HCT116 (cell line): ENCODE results near the gene NFATC3. TPM values are rescaled to one million over a fixed set of nuclear protein-coding genes. Genes with fewer than 3 reads are reported as not detected.

Source experiments
- ATAC-seq: fragments of 200-7000 bp; cut with Tn5 transposase; 2 replicates; pipeline ENCODE4 v1.9.1; 2020; ENCODE audit warnings: mild to moderate bottlenecking, moderate library complexity
- BruUV-seq: library from RNA; stranded (reverse); fragments of 400-500 nt; replicated peaks from 2 replicates; lab custom pipeline; 2021; lab: Mats Ljungman, UMichigan
- CTCF ChIA-PET: fragments of 300-600 bp; sonication (Branson Sonifier 250); formaldehyde crosslinking; loops from one replicate; lab custom pipeline; 2021; ENCODE audit warnings: antibody characterized with exemption; lab: Charles Lee
- POLR2A ChIA-PET: fragments of 300-600, 350-600 bp; sonication (Branson Sonifier 250); formaldehyde crosslinking; loops from one replicate; lab custom pipeline; 2021; ENCODE audit warnings: antibody characterized with exemption; lab: Charles Lee
- RAD21 ChIA-PET, 2 experiments: fragments of 300-600 bp; sonication (Branson Sonifier 250); formaldehyde crosslinking; loops; one replicate each; lab custom pipeline; 2023; ENCODE audit warnings: low total read pairs in 2 of 2; ENCODE audit not compliant: uncharacterized antibody in 2 of 2, unreplicated experiment in 2 of 2, low non-redundant PET in 1 of 2; lab: Charles Lee
- DNase-seq: peaks from one replicate; pipeline ENCODE4 v3.0.0-alpha.2; 2010; ENCODE audit warnings: low read depth, low spot score
- H2AFZ ChIP-seq: fragments of 200-600 bp; shearing (Covaris generic), sonication (generic); 2 replicates; pipeline ENCODE4 v1.6.1; 2017; ENCODE audit warnings: low read depth, mixed run types, mixed read lengths, antibody characterized with exemption, low read length; ENCODE audit not compliant: poor library complexity, severe bottlenecking
- H3K27ac ChIP-seq: 2 replicates; pipeline ENCODE4 v1.5.1; 2012; ENCODE audit warnings: low read depth, low read length
- H3K27me3 ChIP-seq: fragments of 200-600 bp; sonication (generic); 2 replicates; pipeline ENCODE4 v1.6.1; 2016; ENCODE audit warnings: mixed run types, low read length, mixed read lengths; ENCODE audit not compliant: insufficient read depth
- H3K36me3 ChIP-seq, 2 experiments: fragments of 200-500 bp in 1 of 2; fragments of 200-600 bp in 1 of 2; sonication (Bioruptor generic) in 1 of 2; sonication (generic) in 1 of 2; 2 replicates each; pipeline versions ENCODE4 v1.5.1 to v1.6.1; 2014 to 2016; ENCODE audit warnings: low read length in 2 of 2, inconsistent platforms in 1 of 2, mixed read lengths in 1 of 2, mixed run types in 1 of 2; ENCODE audit not compliant: insufficient read depth in 2 of 2, control insufficient read depth in 1 of 2
- H3K4me1 ChIP-seq, 2 experiments: fragments of 200-600 bp in 1 of 2; sonication (generic) in 1 of 2; 2 replicates each; pipeline versions ENCODE4 v1.5.1 to v1.6.1; 2012 to 2017; ENCODE audit warnings: low read length in 2 of 2, inconsistent platforms in 1 of 2, mild to moderate bottlenecking in 1 of 2, mixed read lengths in 1 of 2, mixed run types in 1 of 2, moderate library complexity in 1 of 2; ENCODE audit not compliant: insufficient read depth in 2 of 2, control insufficient read depth in 1 of 2
- H3K4me2 ChIP-seq: fragments of 200-600 bp; sonication (generic); 2 replicates; pipeline ENCODE4 v1.6.1; 2017; ENCODE audit warnings: mixed run types, low read length, mixed read lengths
- H3K4me3 ChIP-seq, 2 experiments: fragments of 200-600 bp in 1 of 2; sonication (generic) in 1 of 2; replicated peaks in 1 of 2; 2 replicates each; pipeline ENCODE4 v1.5.1; 2011 to 2016; ENCODE audit warnings: low read length in 2 of 2, control low read depth in 1 of 2, low read depth in 1 of 2, mild to moderate bottlenecking in 1 of 2, mixed read lengths in 1 of 2, mixed run types in 1 of 2
- H3K79me2 ChIP-seq: fragments of 200-600 bp; sonication (generic); 2 replicates; pipeline ENCODE4 v1.6.1; 2017; ENCODE audit warnings: mild to moderate bottlenecking, mixed run types, low read length, moderate library complexity, mixed read lengths; ENCODE audit not compliant: insufficient read depth
- H3K9ac ChIP-seq: fragments of 200-600 bp; sonication (generic); 2 replicates; pipeline ENCODE4 v1.6.1; 2016; ENCODE audit warnings: low read length, mixed read lengths
- H3K9me2 ChIP-seq: fragments of 200-600 bp; sonication (generic), shearing (Covaris generic); 2 replicates; pipeline ENCODE4 v1.6.1; 2017; ENCODE audit warnings: mixed run types, mild to moderate bottlenecking, moderate library complexity; ENCODE audit not compliant: insufficient read depth
- H3K9me3 ChIP-seq, 2 experiments: fragments of 200-500 bp in 1 of 2; fragments of 200-600 bp in 1 of 2; sonication (Bioruptor generic) in 1 of 2; sonication (generic) in 1 of 2; 2 replicates each; pipeline ENCODE4 v1.6.1; 2014 to 2017; ENCODE audit warnings: low read length in 2 of 2, mixed read lengths in 2 of 2, inconsistent platforms in 1 of 2, low read depth in 1 of 2, mild to moderate bottlenecking in 1 of 2, mixed run types in 1 of 2, moderate library complexity in 1 of 2; ENCODE audit not compliant: control insufficient read depth in 1 of 2, insufficient read depth in 1 of 2
- H4K20me1 ChIP-seq: fragments of 200-600 bp; sonication (generic), shearing (Covaris generic); 2 replicates; pipeline ENCODE4 v1.6.1; 2017; ENCODE audit warnings: mixed run types, mild to moderate bottlenecking, moderate library complexity; ENCODE audit not compliant: insufficient read depth
- EGR1 ChIP-seq: IDR thresholded peaks from 2 replicates; pipeline ENCODE4 v1.6.1; 2012; ENCODE audit warnings: low read depth
- ELF1 ChIP-seq: IDR thresholded peaks from 2 replicates; pipeline ENCODE4 v1.6.1; 2012; ENCODE audit warnings: low read depth, borderline replicate concordance
- EZH2 ChIP-seq: fragments of 200-600 bp; sonication (generic); IDR thresholded peaks from 2 replicates; pipeline ENCODE4 v1.6.1; 2017; ENCODE audit warnings: antibody characterized with exemption, mixed run types
- EZH2phosphoT487 ChIP-seq: fragments of 200-600 bp; IDR thresholded peaks from 2 replicates; pipeline ENCODE4 v1.6.1; 2018; ENCODE audit warnings: antibody characterized with exemption, borderline replicate concordance
- FOSL1 ChIP-seq: IDR thresholded peaks from 2 replicates; pipeline ENCODE4 v1.6.1; 2012; ENCODE audit warnings: low read depth
- JUND ChIP-seq: IDR thresholded peaks from 2 replicates; pipeline ENCODE4 v1.6.1; 2012
- POLR2A ChIP-seq: IDR thresholded peaks from 2 replicates; pipeline ENCODE4 v1.7.0; 2011; ENCODE audit warnings: borderline replicate concordance; ENCODE audit not compliant: insufficient read depth, insufficient read length; ENCODE audit errors: extremely low read depth
- POLR2AphosphoS5 ChIP-seq: IDR thresholded peaks from 2 replicates; pipeline ENCODE4 v1.6.1; 2011; ENCODE audit warnings: mild to moderate bottlenecking, low read depth, low read length, moderate library complexity
- TCF7L2 ChIP-seq: IDR thresholded peaks from 2 replicates; pipeline ENCODE4 v1.7.0; 2011; ENCODE audit warnings: borderline replicate concordance, inconsistent platforms; ENCODE audit not compliant: insufficient read depth, insufficient read length; ENCODE audit errors: extremely low read depth
- YY1 ChIP-seq: IDR thresholded peaks from 2 replicates; pipeline ENCODE4 v1.6.1; 2011; ENCODE audit warnings: low read length, low read depth, moderate library complexity, mild to moderate bottlenecking; ENCODE audit not compliant: insufficient replicate concordance; ENCODE audit errors: extremely low read depth
- ZFX ChIP-seq: fragments of 450-650 bp; IDR thresholded peaks from 2 replicates; pipeline ENCODE4 v1.6.1; 2017
- ZNF274 ChIP-seq: fragments of 200-500 bp; sonication (Bioruptor generic); IDR thresholded peaks from 2 replicates; pipeline ENCODE4 v1.6.1; 2014; ENCODE audit warnings: mild to moderate bottlenecking, low read depth, low read length, inconsistent platforms
- intact Hi-C: fragments of 100-400 bp; cut with micrococcal nuclease; formaldehyde crosslinking; loops from 2 replicates; pipeline ENCODE4 v1.10.0; 2022
- total RNA-seq: library from RNA; stranded (reverse); gene quantifications from one replicate; pipeline ENCODE4 v1.2.1, GENCODE V29; 2021; ENCODE audit not compliant: unreplicated experiment
- TF ChIP-seq, protein P1 (sequence below), 3 experiments: fragments of 200-600 bp in 1 of 3; sonication (generic) in 1 of 3; IDR thresholded peaks in 2 of 3; conservative IDR thresholded peaks in 1 of 3; 2 replicates each; pipeline ENCODE4 v1.5.1; 2012 to 2017; ENCODE audit warnings: low read depth in 2 of 3, low read length in 2 of 3, antibody characterized with exemption in 1 of 3, borderline replicate concordance in 1 of 3, control low read depth in 1 of 3, mild to moderate bottlenecking in 1 of 3, mixed read lengths in 1 of 3, mixed run types in 1 of 3, moderate library complexity in 1 of 3; ENCODE audit not compliant: insufficient read depth in 1 of 3
- TF ChIP-seq, protein P2 (sequence below): IDR thresholded peaks from 2 replicates; pipeline ENCODE4 v1.6.1; 2011; ENCODE audit warnings: mild to moderate bottlenecking, low read length, moderate library complexity; ENCODE audit not compliant: insufficient replicate concordance; ENCODE audit errors: extremely low read depth

NFATC3 gene
- total RNA-seq, 1 experiment from 2014 or later, result 25.6 TPM

DNA sequence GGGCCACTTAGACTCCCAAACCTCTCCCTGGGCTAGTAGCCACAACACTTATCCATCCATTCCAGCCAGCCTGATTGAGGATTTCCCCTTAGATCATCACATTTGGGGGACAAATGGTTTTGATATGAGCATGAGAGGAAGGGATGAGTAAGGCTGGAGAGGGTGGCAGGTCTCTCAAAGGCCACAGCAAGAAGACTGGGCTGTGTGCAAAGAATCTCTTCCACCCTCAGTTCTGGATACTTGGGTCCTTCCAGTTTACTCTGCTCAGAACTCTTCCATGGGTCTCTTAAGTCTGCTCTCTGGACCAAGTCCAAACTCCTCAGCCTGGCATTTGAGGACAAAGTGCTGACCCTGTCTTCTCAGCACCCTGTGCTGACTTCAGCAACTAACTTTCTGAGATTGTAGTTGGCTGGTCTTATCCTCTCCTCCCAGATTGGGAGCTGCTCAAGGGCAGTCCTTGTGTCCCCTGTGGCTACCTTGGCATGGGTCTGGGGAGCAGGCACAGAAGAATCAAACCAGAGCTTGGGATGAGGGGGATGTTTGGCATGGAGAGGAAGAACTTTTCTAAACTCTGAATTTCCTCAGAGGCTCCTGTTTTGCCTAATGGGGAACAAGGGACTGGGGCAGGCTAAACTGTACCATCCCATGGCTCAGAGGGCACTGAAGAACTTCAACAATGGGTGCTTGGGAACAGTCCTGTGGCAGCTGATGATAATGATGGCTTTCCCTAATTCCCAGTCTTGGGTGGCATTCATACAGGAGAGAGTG is 3.1 kb upstream of the NFATC3 start:
- intact Hi-C loops, result no loop called here
- TF ChIP-seq ZNF274, result no peak
- TF ChIP-seq, all 23 proteins: peak for 0
- ChIA-PET POLR2A (no interaction called here), CTCF (no interaction called here), RAD21 (no interaction called here)
- H3K9me3 ChIP-seq, result no peaks in the 10 kb centered on the region
- H3K27ac ChIP-seq, result no peak overlapping the region
- H3K79me2 ChIP-seq, result peaks cover 17% of the 10 kb centered on the region
- ATAC-seq (no peak), DNase-seq (no peak)
- no peak overlapping the region for H3K4me2 ChIP-seq
- H4K20me1 ChIP-seq, result no peaks in the 10 kb centered on the region
- BruUV-seq, result no TSS peak
- no peaks in the 10 kb centered on the region for H3K27me3 ChIP-seq
- H3K9me2 ChIP-seq, result no peaks in the 10 kb centered on the region
- H3K4me1 ChIP-seq, result peaks cover 4 to 10% of the 10 kb centered on the region in 2 experiments; a peak in 1 of 4 replicates
- H3K36me3 ChIP-seq, result peaks cover 3 to 8% of the 10 kb centered on the region in 2 experiments; a peak in 2 of 4 replicates
- no peak overlapping the region for H2AFZ ChIP-seq
- no peak overlapping the region for H3K4me3 ChIP-seq
- H3K9ac ChIP-seq, result no peak overlapping the region

DNA sequence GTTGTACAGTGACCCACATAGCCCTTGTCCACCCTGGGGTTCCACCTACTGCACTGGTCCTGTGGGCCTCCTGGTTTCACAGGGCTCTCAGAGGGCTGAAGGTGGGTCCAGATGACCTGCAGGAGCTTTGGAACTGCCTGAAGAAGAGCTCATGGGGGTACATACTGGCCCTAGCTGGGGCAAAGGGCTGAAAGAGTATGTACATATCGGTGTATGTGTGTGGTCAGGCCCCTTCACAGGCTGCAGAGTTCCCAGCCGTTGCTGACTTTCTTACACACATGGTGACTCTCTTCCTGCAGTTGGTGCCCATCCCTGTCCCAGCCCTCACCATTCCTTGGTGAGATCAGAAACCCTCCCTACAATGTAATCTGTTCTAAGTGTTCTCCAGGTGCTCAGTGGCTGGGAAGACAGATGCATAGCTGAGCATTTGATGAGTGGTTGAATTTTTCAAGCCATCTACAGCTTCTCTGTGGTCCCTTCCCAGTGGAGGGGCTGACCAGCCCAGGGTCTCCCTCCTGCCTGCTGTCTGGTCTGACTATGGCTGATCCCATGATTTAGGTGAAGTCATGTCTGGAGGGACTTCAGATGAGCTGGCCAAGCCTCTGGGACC is 2.4 kb upstream of the NFATC3 start:
- intact Hi-C loops, result no loop called here
- CTCF ChIA-PET, result no interaction called here
- no peak for TF ChIP-seq POLR2A
- no peak for TF ChIP-seq POLR2AphosphoS5
- TF ChIP-seq EGR1, result no peak
- TF ChIP-seq, protein P1, sequence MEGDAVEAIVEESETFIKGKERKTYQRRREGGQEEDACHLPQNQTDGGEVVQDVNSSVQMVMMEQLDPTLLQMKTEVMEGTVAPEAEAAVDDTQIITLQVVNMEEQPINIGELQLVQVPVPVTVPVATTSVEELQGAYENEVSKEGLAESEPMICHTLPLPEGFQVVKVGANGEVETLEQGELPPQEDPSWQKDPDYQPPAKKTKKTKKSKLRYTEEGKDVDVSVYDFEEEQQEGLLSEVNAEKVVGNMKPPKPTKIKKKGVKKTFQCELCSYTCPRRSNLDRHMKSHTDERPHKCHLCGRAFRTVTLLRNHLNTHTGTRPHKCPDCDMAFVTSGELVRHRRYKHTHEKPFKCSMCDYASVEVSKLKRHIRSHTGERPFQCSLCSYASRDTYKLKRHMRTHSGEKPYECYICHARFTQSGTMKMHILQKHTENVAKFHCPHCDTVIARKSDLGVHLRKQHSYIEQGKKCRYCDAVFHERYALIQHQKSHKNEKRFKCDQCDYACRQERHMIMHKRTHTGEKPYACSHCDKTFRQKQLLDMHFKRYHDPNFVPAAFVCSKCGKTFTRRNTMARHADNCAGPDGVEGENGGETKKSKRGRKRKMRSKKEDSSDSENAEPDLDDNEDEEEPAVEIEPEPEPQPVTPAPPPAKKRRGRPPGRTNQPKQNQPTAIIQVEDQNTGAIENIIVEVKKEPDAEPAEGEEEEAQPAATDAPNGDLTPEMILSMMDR (IDR thresholded peaks at IDR 0.05 in 2 of 3, conservative IDR thresholded peaks at IDR 0.05 in 1 of 3; ENCODE audit: borderline replicate concordance in 1 of 3, insufficient read depth in 1 of 3, low read depth in 2 of 3, low read length in 2 of 3), result no peak
- no peak for TF ChIP-seq ZFX
- no peak for TF ChIP-seq ZNF274
- no peak for TF ChIP-seq ELF1
- no peak for TF ChIP-seq JUND
- TF ChIP-seq, protein P2, sequence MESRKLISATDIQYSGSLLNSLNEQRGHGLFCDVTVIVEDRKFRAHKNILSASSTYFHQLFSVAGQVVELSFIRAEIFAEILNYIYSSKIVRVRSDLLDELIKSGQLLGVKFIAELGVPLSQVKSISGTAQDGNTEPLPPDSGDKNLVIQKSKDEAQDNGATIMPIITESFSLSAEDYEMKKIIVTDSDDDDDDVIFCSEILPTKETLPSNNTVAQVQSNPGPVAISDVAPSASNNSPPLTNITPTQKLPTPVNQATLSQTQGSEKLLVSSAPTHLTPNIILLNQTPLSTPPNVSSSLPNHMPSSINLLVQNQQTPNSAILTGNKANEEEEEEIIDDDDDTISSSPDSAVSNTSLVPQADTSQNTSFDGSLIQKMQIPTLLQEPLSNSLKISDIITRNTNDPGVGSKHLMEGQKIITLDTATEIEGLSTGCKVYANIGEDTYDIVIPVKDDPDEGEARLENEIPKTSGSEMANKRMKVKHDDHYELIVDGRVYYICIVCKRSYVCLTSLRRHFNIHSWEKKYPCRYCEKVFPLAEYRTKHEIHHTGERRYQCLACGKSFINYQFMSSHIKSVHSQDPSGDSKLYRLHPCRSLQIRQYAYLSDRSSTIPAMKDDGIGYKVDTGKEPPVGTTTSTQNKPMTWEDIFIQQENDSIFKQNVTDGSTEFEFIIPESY, result no peak
- no peak for TF ChIP-seq YY1
- TF ChIP-seq EZH2phosphoT487, result no peak
- no peak for TF ChIP-seq FOSL1
- TF ChIP-seq EZH2, result no peak
- no peak for TF ChIP-seq TCF7L2

More for the DNA sequence above, 2.4 kb upstream of the NFATC3 start:
- POLR2A ChIA-PET, result no interaction called here
- peaks cover 7 to 11% of the 10 kb centered on the region in 2 experiments; a peak in 2 of 4 replicates for H3K4me1 ChIP-seq
- H3K79me2 ChIP-seq, result peaks cover 24% of the 10 kb centered on the region
- no peak for DNase-seq
- no peaks in the 10 kb centered on the region for H3K27me3 ChIP-seq
- H3K9ac ChIP-seq, result no peak overlapping the region
- H2AFZ ChIP-seq, result no peak overlapping the region
- H3K4me3 ChIP-seq, result no peak overlapping the region
- RAD21 ChIA-PET, result no interaction called here
- peaks cover 3 to 8% of the 10 kb centered on the region in 2 experiments; a peak in 2 of 4 replicates for H3K36me3 ChIP-seq
- no peak for ATAC-seq
- H3K27ac ChIP-seq, result no peak overlapping the region
- H3K4me2 ChIP-seq, result no peak overlapping the region
- H4K20me1 ChIP-seq, result no peaks in the 10 kb centered on the region; the same call in 1 of the 2 replicates
- no peaks in the 10 kb centered on the region for H3K9me2 ChIP-seq
- H3K9me3 ChIP-seq, result no peaks in the 10 kb centered on the region
- BruUV-seq, result no TSS peak
